Right lung (tissue), 5 donors: ENCODE data around the gene USP12. TPM values are rescaled to one million over a fixed set of nuclear protein-coding genes. Genes with fewer than 3 reads are reported as not detected.
A peak's percentile ranks its signal among the peaks of the same experiment; 100 is the strongest.

Experiments used
- DNase-seq, 2 donors: peaks; one replicate each; pipeline ENCODE4 v3.0.0-alpha.2; 2013
- polyA plus RNA-seq, 5 donors: library from polyadenylated mRNA; unstranded; fragments of 120-200 nt; gene quantifications; one replicate each; pipeline versions ENCODE4 v1.2.1 to v1.2.3, GENCODE V29; 2013; ENCODE audit warnings: inconsistent platforms in 1 of 5, low replicate concordance in 1 of 5; ENCODE audit not compliant: insufficient read length in 5 of 5, insufficient read depth in 1 of 5

Gene USP12
- polyA plus RNA-seq, 5 donors = 29.7 to 51.3 (median 40.4) TPM

GRCh38 chr13:27038323-27038722, 133.3 kb downstream of the USP12 start:
- no peak for DNase-seq

- DNase-seq = no peak
Measured at GRCh38 chr13:27037571-27037970, 134.0 kb downstream of the USP12 start.

- DNase-seq = no peak
Measured at GRCh38 chr13:27037171-27037570, 134.4 kb downstream of the USP12 start.

GRCh38 chr13:27036236-27036981, 135.2 kb downstream of the USP12 start:
- DNase-seq = no peak

- DNase-seq = no peak
Measured at GRCh38 chr13:27035892-27036235, 135.7 kb downstream of the USP12 start.

GRCh38 chr13:27034678-27035111, 136.9 kb downstream of the USP12 start:
- DNase-seq = no peak

- DNase-seq = no peak
Measured at GRCh38 chr13:27028683-27029480, 142.7 kb downstream of the USP12 start.

GRCh38 chr13:27027086-27027667, 144.4 kb downstream of the USP12 start:
- no peak for DNase-seq

GRCh38 chr13:27026396-27026795, 145.2 kb downstream of the USP12 start:
- DNase-seq = no peak

- DNase-seq = no peak
Measured at GRCh38 chr13:27024776-27025492, 146.7 kb downstream of the USP12 start.

- DNase-seq = no peak
Measured at GRCh38 chr13:27024074-27024461, 147.5 kb downstream of the USP12 start.

- DNase-seq = no peak
Measured at GRCh38 chr13:27023385-27024073, 148.1 kb downstream of the USP12 start.

GRCh38 chr13:27022571-27023311, 148.9 kb downstream of the USP12 start:
- DNase-seq = peak; percentile 78 to 83

GRCh38 chr13:27020415-27020814, 151.2 kb downstream of the USP12 start:
- no peak for DNase-seq

- DNase-seq = no peak
Measured at GRCh38 chr13:27018882-27019281, 152.7 kb downstream of the USP12 start.

- peak; percentile 88 to 89 for DNase-seq
Measured at GRCh38 chr13:27018344-27018861, 153.2 kb downstream of the USP12 start.

GRCh38 chr13:27016875-27017274, 154.7 kb downstream of the USP12 start:
- DNase-seq = no peak
